ENCODE measurements around the gene SYNPO2. TPM values are rescaled to one million over a fixed set of nuclear protein-coding genes. Genes with fewer than 3 reads are reported as not detected.

SYNPO2 gene
- total RNA-seq, 1 experiment from 2014 or later = 0.04 TPM

DNA sequence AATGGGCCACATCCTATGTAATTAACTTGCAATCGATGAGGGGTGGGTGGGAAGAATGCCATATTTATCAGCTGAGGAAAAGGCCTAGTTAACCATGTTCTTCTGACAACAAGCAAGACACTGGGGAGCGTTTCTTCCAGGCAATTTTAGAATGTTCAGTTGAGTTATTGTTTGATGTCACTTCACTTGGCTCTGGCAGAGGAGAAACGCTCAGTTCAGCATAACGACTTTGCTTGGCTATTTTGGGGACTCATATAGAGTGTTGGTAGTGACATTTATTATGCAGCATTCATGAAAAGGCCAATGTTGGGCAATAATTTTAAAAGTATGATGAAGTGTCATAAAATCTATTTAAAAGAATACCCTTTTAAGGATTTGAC lies 648 bp downstream of the SYNPO2 start:
- H3K79me2 ChIP-seq (ENCODE audit: low read length) = no peaks in the 10 kb centered on the region
- H3K4me1 ChIP-seq (ENCODE audit: insufficient read depth, low read length) = 0 out of 2 replicates have a peak, but pooled peaks cover 5% of the 10 kb centered on the region
- H3K4me2 ChIP-seq (ENCODE audit: low read length) = peak overlapping the region; percentile 88
- H3K9me3 ChIP-seq (ENCODE audit: low read length) = no peaks in the 10 kb centered on the region
- ChIA-PET CTCF (no interaction called here), POLR2A (ENCODE audit: unreplicated experiment) (interaction anchor here (1.2 kb wide), 1 partner anchor 54 kb away, joined by 6 read pairs; no protein-coding TSS in a partner anchor)
- intact Hi-C loops (cut with micrococcal nuclease) = loop anchor here (5.0 kb wide), 1 partner anchor 62 kb away; no protein-coding TSS in a partner anchor
- no peak for TF ChIP-seq EZH2phosphoT487 (IDR thresholded peaks at IDR 0.05; ENCODE audit: borderline replicate concordance, low read length)
- TF ChIP-seq EZH2 (IDR thresholded peaks at IDR 0.05; ENCODE audit: low read length, unreplicated experiment) = no peak
- TF ChIP-seq, protein P1, sequence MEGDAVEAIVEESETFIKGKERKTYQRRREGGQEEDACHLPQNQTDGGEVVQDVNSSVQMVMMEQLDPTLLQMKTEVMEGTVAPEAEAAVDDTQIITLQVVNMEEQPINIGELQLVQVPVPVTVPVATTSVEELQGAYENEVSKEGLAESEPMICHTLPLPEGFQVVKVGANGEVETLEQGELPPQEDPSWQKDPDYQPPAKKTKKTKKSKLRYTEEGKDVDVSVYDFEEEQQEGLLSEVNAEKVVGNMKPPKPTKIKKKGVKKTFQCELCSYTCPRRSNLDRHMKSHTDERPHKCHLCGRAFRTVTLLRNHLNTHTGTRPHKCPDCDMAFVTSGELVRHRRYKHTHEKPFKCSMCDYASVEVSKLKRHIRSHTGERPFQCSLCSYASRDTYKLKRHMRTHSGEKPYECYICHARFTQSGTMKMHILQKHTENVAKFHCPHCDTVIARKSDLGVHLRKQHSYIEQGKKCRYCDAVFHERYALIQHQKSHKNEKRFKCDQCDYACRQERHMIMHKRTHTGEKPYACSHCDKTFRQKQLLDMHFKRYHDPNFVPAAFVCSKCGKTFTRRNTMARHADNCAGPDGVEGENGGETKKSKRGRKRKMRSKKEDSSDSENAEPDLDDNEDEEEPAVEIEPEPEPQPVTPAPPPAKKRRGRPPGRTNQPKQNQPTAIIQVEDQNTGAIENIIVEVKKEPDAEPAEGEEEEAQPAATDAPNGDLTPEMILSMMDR (conservative IDR thresholded peaks at IDR 0.05; ENCODE audit: low read depth, low read length) = no peak
- ATAC-seq (no peak), DNase-seq (no peak)
- H3K9ac ChIP-seq (ENCODE audit: low read length) = no peak overlapping the region
- peak overlapping the region; percentile 68 for H3K4me3 ChIP-seq (ENCODE audit: low read length)
- H3K27me3 ChIP-seq (ENCODE audit: low read length) = no peaks in the 10 kb centered on the region
- H2AFZ ChIP-seq (ENCODE audit: low read length) = peak overlapping the region; percentile 87
- no peaks in the 10 kb centered on the region for H3F3A ChIP-seq (ENCODE audit: low read length, unreplicated experiment)
- H3K9me2 ChIP-seq (replicated peaks; ENCODE audit: low read length) = no peaks in the 10 kb centered on the region
- BruUV-seq (replicated peaks) = no TSS peak
- no peaks in the 10 kb centered on the region for H4K20me1 ChIP-seq (ENCODE audit: low read length)
- no peak overlapping the region for H3K27ac ChIP-seq (ENCODE audit: low read length)
- no peaks in the 10 kb centered on the region for H3K36me3 ChIP-seq (ENCODE audit: low read depth, low read length)

DNA sequence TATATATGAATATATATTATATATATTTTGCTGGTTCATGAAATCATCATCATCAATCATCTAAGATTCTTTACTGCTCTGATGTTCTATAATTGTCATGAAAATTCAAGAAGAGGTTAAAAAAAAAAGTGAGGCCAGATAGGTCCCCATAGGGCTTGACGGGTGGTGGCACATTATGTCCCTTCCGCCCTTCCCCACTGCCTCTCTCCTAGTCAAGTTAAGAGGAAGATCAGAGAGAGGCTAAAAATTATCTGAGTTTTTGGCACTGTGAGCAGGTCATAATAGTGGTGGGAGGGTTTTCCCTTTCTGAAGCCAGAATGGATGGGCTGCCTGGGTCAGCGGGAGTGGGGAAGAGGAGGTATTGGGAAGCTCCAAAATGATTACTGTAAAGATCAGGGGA lies 5.4 kb downstream of the SYNPO2 start:
- Histone ChIP-seq H3K79me2 (ENCODE audit: low read length) (no peaks in the 10 kb centered on the region), H3K9ac (ENCODE audit: low read length) (no peak overlapping the region), H3K9me2 (replicated peaks; ENCODE audit: low read length) (no peaks in the 10 kb centered on the region), H3K27me3 (ENCODE audit: low read length) (no peaks in the 10 kb centered on the region), H2AFZ (ENCODE audit: low read length) (no peak overlapping the region), H3K4me3 (ENCODE audit: low read length) (no peak overlapping the region), H3K4me1 (ENCODE audit: insufficient read depth, low read length) (no peaks in the 10 kb centered on the region), H3K36me3 (ENCODE audit: low read depth, low read length) (no peaks in the 10 kb centered on the region), H3K9me3 (ENCODE audit: low read length) (no peaks in the 10 kb centered on the region), H3K4me2 (ENCODE audit: low read length) (no peak overlapping the region), H3F3A (ENCODE audit: low read length, unreplicated experiment) (no peaks in the 10 kb centered on the region), H3K27ac (ENCODE audit: low read length) (no peak overlapping the region), H4K20me1 (ENCODE audit: low read length) (no peaks in the 10 kb centered on the region)
- ChIA-PET POLR2A (ENCODE audit: unreplicated experiment) (no interaction called here), CTCF (no interaction called here)
- TF ChIP-seq, protein P1 (conservative IDR thresholded peaks at IDR 0.05; ENCODE audit: low read depth, low read length) = no peak
- TF ChIP-seq EZH2 (IDR thresholded peaks at IDR 0.05; ENCODE audit: low read length, unreplicated experiment) = no peak
- TF ChIP-seq EZH2phosphoT487 (IDR thresholded peaks at IDR 0.05; ENCODE audit: borderline replicate concordance, low read length) = no peak
- DNase-seq (no peak), ATAC-seq (no peak)
- intact Hi-C loops (cut with micrococcal nuclease) = loop anchor here (5.0 kb wide), 1 partner anchor 58 kb away; no protein-coding TSS in a partner anchor
- no TSS peak for BruUV-seq (replicated peaks)

DNA sequence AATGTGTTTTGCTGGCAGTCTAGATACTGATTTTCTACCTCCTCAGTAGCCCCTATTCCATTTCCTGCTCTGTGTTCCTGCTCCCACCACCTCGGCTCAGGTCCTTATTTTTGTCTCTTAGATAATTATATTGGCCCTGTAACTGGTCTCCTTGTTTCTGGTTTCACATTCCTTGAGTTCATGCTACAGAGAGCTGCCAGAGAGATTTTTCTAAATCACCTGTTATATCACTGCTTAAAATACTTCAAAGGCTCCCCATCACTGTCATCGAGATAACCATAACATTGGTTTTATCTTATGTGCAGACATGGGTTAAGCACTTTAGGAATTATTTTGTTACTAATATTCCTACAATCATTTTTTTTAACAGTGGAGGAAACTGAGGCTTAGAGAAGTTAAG lies 9.6 kb downstream of the SYNPO2 start:
- TF ChIP-seq EZH2phosphoT487 (IDR thresholded peaks at IDR 0.05; ENCODE audit: borderline replicate concordance, low read length) (no peak), EZH2 (IDR thresholded peaks at IDR 0.05; ENCODE audit: low read length, unreplicated experiment) (no peak)
- TF ChIP-seq, protein P1 (conservative IDR thresholded peaks at IDR 0.05; ENCODE audit: low read depth, low read length) = no peak
- no peak overlapping the region for H3K9ac ChIP-seq (ENCODE audit: low read length)
- CTCF ChIA-PET = no interaction called here
- H3K4me2 ChIP-seq (ENCODE audit: low read length) = no peak overlapping the region
- H3K27me3 ChIP-seq (ENCODE audit: low read length) = no peaks in the 10 kb centered on the region
- H3K4me1 ChIP-seq (ENCODE audit: insufficient read depth, low read length) = no peaks in the 10 kb centered on the region
- H3F3A ChIP-seq (ENCODE audit: low read length, unreplicated experiment) = no peaks in the 10 kb centered on the region
- POLR2A ChIA-PET (ENCODE audit: unreplicated experiment) = no interaction called here
- no peaks in the 10 kb centered on the region for H3K79me2 ChIP-seq (ENCODE audit: low read length)
- no peaks in the 10 kb centered on the region for H4K20me1 ChIP-seq (ENCODE audit: low read length)
- intact Hi-C loops (cut with micrococcal nuclease) = no loop called here
- BruUV-seq (replicated peaks) = no TSS peak
- H3K9me2 ChIP-seq (replicated peaks; ENCODE audit: low read length) = no peaks in the 10 kb centered on the region
- no peak for ATAC-seq
- no peak for DNase-seq
- H3K36me3 ChIP-seq (ENCODE audit: low read depth, low read length) = no peaks in the 10 kb centered on the region
- no peak overlapping the region for H3K27ac ChIP-seq (ENCODE audit: low read length)
- no peaks in the 10 kb centered on the region for H3K9me3 ChIP-seq (ENCODE audit: low read length)
- no peak overlapping the region for H2AFZ ChIP-seq (ENCODE audit: low read length)
- no peak overlapping the region for H3K4me3 ChIP-seq (ENCODE audit: low read length)
